ENCODE measurements around the gene NECAB2. TPM values are rescaled to one million over a fixed set of nuclear protein-coding genes. Genes with fewer than 3 reads are reported as not detected.

NECAB2 gene
- total RNA-seq, 1 donor: not detected

DNA sequence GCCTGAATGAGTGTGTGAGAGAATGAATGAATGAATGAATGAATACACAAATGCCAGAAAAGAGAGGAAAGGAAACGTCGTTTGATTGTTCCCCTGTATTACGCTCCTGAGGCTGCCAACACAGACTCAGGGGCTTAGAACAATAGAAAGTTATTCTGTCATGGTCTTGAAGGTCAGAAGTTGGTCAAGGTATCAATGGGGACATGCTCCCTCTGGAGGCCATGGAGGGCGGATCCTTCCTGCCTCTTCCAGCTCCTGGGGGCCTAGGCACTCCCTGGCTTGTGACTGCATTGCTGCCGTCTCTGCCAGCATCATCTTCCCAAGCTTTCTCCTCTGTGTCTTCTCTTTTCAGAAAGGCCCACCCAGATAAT lies 76.1 kb downstream of the NECAB2 start:
- H3K4me3 ChIP-seq (ENCODE audit: low read depth, low read length): no peak overlapping the region
- TF ChIP-seq, protein P1, sequence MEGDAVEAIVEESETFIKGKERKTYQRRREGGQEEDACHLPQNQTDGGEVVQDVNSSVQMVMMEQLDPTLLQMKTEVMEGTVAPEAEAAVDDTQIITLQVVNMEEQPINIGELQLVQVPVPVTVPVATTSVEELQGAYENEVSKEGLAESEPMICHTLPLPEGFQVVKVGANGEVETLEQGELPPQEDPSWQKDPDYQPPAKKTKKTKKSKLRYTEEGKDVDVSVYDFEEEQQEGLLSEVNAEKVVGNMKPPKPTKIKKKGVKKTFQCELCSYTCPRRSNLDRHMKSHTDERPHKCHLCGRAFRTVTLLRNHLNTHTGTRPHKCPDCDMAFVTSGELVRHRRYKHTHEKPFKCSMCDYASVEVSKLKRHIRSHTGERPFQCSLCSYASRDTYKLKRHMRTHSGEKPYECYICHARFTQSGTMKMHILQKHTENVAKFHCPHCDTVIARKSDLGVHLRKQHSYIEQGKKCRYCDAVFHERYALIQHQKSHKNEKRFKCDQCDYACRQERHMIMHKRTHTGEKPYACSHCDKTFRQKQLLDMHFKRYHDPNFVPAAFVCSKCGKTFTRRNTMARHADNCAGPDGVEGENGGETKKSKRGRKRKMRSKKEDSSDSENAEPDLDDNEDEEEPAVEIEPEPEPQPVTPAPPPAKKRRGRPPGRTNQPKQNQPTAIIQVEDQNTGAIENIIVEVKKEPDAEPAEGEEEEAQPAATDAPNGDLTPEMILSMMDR (IDR thresholded peaks at IDR 0.05; ENCODE audit: insufficient read depth, low read depth, low read length): peak; percentile 49
- DNase-seq (ENCODE audit: low read depth): peak; percentile 36

DNA sequence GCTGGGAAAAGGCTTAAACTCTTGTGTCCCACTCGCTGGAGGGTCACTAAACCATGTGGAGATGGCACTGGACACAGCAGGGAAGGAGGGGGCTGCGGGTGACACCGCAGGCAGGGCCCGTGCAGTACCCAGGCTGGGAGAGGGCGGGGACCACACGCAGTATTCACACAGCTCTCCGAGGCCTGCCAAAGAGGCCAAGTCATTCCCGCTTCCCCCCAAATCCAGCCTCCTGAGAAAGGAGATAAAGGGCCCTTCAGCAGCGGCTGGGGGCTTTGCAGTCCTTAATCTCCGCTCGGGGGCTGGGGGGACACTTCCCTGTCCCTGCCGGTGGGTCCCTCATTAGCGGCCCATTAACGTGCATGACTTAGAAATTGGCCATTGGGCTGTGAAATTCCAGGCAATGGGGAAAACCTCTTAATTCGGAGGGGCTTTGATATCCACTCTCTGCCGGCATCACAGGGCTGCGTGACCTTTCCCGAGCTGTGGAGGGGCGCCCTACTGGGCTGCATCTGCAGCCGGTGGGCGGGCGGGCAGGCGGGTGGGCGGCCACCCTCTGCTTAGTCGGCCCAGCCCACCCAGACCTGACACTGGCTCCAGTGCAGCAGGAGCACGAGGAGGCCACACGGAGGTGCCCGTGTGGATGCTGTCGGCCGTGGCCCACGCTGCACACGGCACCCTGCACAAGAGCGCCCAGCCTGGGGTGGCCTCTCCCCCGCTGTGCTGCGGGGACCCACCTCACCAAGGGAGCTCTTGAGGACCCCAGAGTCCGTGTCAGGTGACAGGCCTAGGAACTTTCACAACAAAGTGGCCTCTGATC lies 77.2 kb downstream of the NECAB2 start:
- H3K4me3 ChIP-seq (ENCODE audit: low read depth, low read length): no peak overlapping the region
- no peak for DNase-seq (ENCODE audit: low read depth)
- TF ChIP-seq, protein P1 (IDR thresholded peaks at IDR 0.05; ENCODE audit: insufficient read depth, low read depth, low read length): no peak

DNA sequence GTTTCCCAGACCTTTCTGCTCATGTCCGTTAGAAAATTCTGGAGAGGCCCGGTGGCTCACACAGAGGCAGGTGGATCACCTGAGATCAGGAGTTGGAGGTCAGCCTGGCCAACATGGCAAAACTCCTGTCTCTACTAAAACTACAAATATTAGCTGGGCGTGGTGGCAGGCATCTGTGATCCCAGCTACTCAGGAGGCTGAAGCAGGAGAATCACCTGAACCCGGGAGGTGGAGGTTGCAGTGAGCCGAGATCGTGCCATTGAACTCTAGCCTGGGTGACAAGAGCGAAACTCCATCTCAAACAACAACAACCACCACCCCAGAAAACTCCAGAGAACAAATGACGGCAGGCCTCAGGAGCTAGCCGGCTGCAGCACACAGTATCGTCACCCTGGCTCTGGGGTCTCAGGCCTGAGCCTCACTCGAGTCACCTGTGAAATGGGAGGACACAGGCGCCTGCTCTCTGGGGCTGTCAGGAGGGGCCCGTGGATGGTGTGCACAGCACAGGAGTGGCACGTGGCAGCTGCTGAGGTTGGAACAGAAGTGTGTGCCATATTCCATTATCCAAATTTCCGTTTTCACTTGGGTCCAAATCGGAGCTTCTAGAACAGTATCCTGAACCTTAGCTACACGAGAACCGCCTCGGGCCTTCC lies 77.9 kb downstream of the NECAB2 start:
- no peak overlapping the region for H3K4me3 ChIP-seq (ENCODE audit: low read depth, low read length)
- TF ChIP-seq, protein P1 (IDR thresholded peaks at IDR 0.05; ENCODE audit: insufficient read depth, low read depth, low read length): no peak
- no peak for DNase-seq (ENCODE audit: low read depth)

DNA sequence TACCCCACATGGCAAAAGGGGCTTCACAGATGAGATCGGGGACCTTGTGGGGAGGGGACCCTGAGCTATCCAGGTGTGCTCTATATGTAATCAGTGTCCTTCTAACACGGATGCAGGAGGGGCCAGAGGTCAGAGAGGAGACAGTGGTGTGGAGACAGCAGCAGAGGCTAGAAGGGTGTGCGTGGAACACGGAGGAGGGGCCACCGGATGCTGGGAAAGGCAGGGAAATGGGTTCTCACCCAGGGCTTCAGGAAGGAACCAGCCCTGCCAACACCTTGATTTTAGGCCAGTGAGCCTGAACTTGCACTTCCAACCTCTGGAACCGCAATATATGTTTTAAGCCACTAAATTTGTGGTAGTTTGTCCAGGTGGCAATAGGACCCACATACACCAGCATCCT lies 79.2 kb downstream of the NECAB2 start:
- no peak for DNase-seq (ENCODE audit: low read depth)
- TF ChIP-seq, protein P1 (IDR thresholded peaks at IDR 0.05; ENCODE audit: insufficient read depth, low read depth, low read length): no peak
- H3K4me3 ChIP-seq (ENCODE audit: low read depth, low read length): no peak overlapping the region

- no peak for DNase-seq (ENCODE audit: low read depth)
- H3K4me3 ChIP-seq (ENCODE audit: low read depth, low read length): no peak overlapping the region
- TF ChIP-seq, protein P1 (IDR thresholded peaks at IDR 0.05; ENCODE audit: insufficient read depth, low read depth, low read length): no peak
Observed at GRCh38 chr16:84047626-84048025, 79.6 kb downstream of the NECAB2 start.

- TF ChIP-seq, protein P1 (IDR thresholded peaks at IDR 0.05; ENCODE audit: insufficient read depth, low read depth, low read length): no peak
- DNase-seq (ENCODE audit: low read depth): no peak
- no peak overlapping the region for H3K4me3 ChIP-seq (ENCODE audit: low read depth, low read length)
Observed at GRCh38 chr16:84048270-84048669, 80.2 kb downstream of the NECAB2 start.
